Urinary bladder (tissue), 4 donors: ENCODE data around the gene NAP1L3. TPM values are rescaled to one million over a fixed set of nuclear protein-coding genes. Genes with fewer than 3 reads are reported as not detected.

ENCODE experiments used
- DNase-seq: peaks from one replicate; pipeline ENCODE4 v3.0.0-alpha.2; 2015; ENCODE audit errors: extremely low spot score
- H3K27ac ChIP-seq: one replicate; pipeline ENCODE4 v1.5.1; 2013; ENCODE audit warnings: low read depth, mild to moderate bottlenecking, moderate library complexity
- H3K36me3 ChIP-seq: one replicate; pipeline ENCODE4 v1.6.1; 2013; ENCODE audit warnings: mild to moderate bottlenecking, moderate library complexity; ENCODE audit not compliant: insufficient read depth
- H3K4me1 ChIP-seq: one replicate; pipeline ENCODE4 v1.6.1; 2013; ENCODE audit warnings: mild to moderate bottlenecking, moderate library complexity; ENCODE audit not compliant: insufficient read depth
- H3K4me3 ChIP-seq: one replicate; pipeline ENCODE4 v1.5.1; 2013; ENCODE audit warnings: low read depth, low read length
- WGBS: extraction: QIAGEN DNeasy Blood & Tissue Kit; methylation state at CpG from one replicate; pipeline ENCODE4 v1.1.7; 2013; 5-methylcytosine and 5-hydroxymethylcytosine counted together
- polyA plus RNA-seq: library from polyadenylated mRNA; stranded (reverse); fragments of 200-250 nt; gene quantifications from one replicate; pipeline ENCODE4 v1.2.3, GENCODE V29; 2013
- total RNA-seq: library from RNA; depleted of rRNA; stranded (reverse); fragments of >200 nt; gene quantifications from one replicate; pipeline ENCODE4 v1.2.3, GENCODE V29; 2014
- donor health status: healthy with polysubstance abuse.
- donor health status: healthy.

NAP1L3 gene, protein sequence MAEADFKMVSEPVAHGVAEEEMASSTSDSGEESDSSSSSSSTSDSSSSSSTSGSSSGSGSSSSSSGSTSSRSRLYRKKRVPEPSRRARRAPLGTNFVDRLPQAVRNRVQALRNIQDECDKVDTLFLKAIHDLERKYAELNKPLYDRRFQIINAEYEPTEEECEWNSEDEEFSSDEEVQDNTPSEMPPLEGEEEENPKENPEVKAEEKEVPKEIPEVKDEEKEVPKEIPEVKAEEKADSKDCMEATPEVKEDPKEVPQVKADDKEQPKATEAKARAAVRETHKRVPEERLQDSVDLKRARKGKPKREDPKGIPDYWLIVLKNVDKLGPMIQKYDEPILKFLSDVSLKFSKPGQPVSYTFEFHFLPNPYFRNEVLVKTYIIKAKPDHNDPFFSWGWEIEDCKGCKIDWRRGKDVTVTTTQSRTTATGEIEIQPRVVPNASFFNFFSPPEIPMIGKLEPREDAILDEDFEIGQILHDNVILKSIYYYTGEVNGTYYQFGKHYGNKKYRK
- total RNA-seq (25.2 TPM), polyA plus RNA-seq (6.4 TPM)

DNA sequence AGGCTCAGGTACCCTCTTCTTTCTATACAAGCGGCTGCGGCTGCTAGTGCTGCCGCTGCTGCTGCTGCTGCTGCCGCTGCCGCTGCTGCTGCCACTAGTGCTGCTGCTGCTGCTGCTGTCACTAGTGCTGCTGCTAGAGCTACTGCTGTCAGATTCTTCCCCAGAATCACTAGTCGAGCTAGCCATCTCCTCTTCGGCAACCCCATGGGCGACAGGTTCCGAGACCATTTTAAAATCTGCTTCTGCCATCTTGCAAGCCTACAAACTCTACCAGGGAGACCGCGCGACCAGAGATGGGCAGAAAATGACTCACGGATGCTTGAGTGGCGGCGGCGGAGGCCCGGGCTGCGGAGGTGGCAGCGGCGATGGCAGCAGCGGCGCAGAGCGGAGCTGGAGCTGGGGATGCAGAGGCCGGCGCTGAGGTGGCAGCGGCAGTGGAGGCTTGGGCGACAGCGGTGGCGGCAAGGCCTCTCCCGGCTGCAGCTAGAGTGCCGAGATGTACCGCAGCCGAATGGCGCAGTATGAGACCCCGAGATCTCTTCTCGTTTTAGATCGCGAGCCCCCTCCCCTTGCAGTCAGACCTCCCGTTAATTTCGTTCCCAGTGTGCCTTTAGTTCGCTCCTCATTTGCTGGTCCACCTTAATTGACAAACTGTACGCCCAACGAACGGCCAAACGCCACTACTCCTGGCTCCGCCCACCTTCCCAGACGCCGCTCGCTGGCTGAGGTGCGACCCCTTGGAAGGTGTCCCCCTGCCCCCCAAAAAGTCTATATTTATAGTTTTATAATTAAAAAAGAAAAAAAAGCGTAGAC lies at the start of gene NAP1L3:
Gene NAP1L3, minus strand, starts transcription at position 523 of the 813 bp plus-strand sequence. Its CDS starts 274 bp downstream, at position 249.
- DNase-seq = peak; percentile 67
- Histone ChIP-seq H3K4me3 (peak within 1 kb of the TSS; percentile 54), H3K36me3 (no peaks in the 10 kb centered on the region), H3K4me1 (no peaks in the 10 kb centered on the region), H3K27ac (no peak within 1 kb of the TSS)
- under 1% methylated on average over 51 of the region's 51 CpGs for WGBS

- H3K4me1 ChIP-seq = no peaks in the 10 kb centered on the region
- DNase-seq = no peak
- no peak overlapping the region for H3K27ac ChIP-seq
- 75% methylated on average over 4 of the region's 4 CpGs for WGBS
- H3K4me3 ChIP-seq = no peak overlapping the region
- no peaks in the 10 kb centered on the region for H3K36me3 ChIP-seq
These were observed 37.7 kb upstream of the NAP1L3 start for GRCh38 chrX:93711076-93711475.

DNA sequence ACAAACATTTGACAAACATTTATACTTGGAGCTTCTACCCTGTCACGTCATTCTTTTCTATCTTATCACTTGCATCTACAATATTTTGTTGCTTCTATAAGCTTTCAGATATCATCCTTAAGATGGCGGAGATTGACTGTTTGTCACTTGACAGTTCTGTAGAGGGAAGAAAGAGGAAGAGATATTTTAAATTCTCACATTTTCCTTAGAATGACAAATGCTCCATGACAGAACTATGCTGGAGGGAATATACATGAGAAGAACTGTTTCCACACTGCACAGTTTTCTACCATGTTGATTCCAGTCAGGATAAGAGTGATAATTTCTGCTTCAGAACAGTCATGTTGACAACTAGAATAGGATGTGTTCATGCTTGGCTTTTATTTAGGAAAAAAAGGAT lies 30.3 kb upstream of the NAP1L3 start:
- no peaks in the 10 kb centered on the region for H3K4me1 ChIP-seq
- H3K36me3 ChIP-seq = no peaks in the 10 kb centered on the region
- 78% methylated on average over 2 of the region's 2 CpGs for WGBS
- no peak for DNase-seq
- H3K4me3 ChIP-seq = no peak overlapping the region
- H3K27ac ChIP-seq = no peak overlapping the region

DNA sequence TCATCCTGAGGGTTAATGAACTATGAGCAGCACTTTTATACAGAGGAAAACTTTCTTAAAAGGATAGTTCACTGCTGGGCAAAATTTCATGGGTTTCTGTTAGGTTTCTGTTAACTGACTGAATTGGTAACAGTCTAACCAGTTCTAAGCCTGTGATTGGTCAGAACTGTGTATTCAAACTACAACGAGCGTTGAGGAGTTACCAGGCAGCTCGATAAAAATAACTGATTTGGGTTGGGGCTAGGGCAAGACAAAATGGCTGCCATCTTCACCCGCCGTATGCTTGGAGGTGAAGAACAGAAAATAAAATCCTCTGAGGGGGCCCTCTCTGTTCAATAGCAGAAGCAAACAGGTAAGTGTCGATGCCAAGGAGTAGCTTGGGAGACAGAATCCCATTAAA lies 22.6 kb upstream of the NAP1L3 start:
- no peak for DNase-seq
- no peak overlapping the region for H3K4me3 ChIP-seq
- no peaks in the 10 kb centered on the region for H3K4me1 ChIP-seq
- 92% methylated on average over 6 of the region's 6 CpGs for WGBS
- H3K36me3 ChIP-seq = no peaks in the 10 kb centered on the region
- no peak overlapping the region for H3K27ac ChIP-seq

DNA sequence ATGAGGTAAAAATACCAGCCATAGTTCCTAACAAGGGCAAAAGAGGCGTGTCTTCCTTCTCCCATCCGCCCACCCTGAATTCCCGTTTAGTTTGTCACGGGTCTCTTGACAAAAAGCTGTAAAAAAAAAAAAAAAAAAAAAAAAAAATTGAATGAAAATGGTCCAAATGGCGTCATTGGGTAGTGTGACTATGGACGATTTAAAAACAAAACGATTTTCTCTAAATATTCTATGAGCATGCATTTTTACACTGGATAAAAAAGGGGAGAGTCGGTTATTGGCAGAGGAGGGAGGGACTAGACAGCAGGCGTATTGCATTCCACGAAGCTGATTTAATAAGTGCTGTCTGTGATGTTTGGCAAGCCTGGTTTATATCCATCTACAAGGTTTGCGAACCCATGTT lies 492 bp upstream of the NAP1L3 start, which contains the start of gene FAM133A:
Gene FAM133A, plus strand, starts transcription at position 338 of the 403 bp plus-strand sequence. CDS start 35,214 bp downstream, outside the sequence.
- no peak within 1 kb of the TSS for H3K27ac ChIP-seq
- DNase-seq = peak; percentile 35
- peak within 1 kb of the TSS; percentile 54 for H3K4me3 ChIP-seq
- WGBS = 1% methylated on average over 11 of the region's 11 CpGs
- no peaks in the 10 kb centered on the region for H3K36me3 ChIP-seq
- no peaks in the 10 kb centered on the region for H3K4me1 ChIP-seq

GRCh38 chrX:93660575-93660974 lies 12.8 kb downstream of the NAP1L3 start:
- no peak overlapping the region for H3K4me3 ChIP-seq
- DNase-seq = no peak
- H3K27ac ChIP-seq = no peak overlapping the region
- H3K4me1 ChIP-seq = no peaks in the 10 kb centered on the region
- 90% methylated on average over 7 of the region's 7 CpGs for WGBS
- no peaks in the 10 kb centered on the region for H3K36me3 ChIP-seq

GRCh38 chrX:93649381-93649780 lies 24.0 kb downstream of the NAP1L3 start:
- no peaks in the 10 kb centered on the region for H3K4me1 ChIP-seq
- no peak for DNase-seq
- H3K27ac ChIP-seq = no peak overlapping the region
- 85% methylated on average over 1 of the region's 1 CpG for WGBS
- H3K4me3 ChIP-seq = no peak overlapping the region
- H3K36me3 ChIP-seq = no peaks in the 10 kb centered on the region

DNA sequence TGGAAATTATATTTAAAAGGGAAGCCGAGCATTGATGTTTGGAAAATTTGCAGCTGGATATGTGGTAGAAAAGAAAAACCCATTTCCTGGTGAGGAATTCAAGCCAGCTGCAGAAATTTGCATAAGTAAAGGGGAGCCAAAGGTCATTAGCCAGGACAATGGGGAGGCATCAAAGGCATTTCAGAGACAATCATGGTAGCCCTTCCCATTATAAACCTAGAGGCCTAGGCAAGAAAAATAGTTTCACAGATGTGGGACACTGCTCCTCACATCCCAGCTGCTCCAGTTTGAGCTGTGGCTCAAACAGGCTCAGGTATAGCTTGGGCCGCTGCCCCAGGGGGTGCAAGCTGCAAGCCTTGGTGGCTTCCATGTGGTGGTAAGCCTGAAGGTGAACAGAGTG lies 35.8 kb downstream of the NAP1L3 start:
- no peak overlapping the region for H3K4me3 ChIP-seq
- WGBS = 90% methylated on average over 2 of the region's 2 CpGs
- H3K36me3 ChIP-seq = no peaks in the 10 kb centered on the region
- H3K4me1 ChIP-seq = no peaks in the 10 kb centered on the region
- DNase-seq = no peak
- H3K27ac ChIP-seq = no peak overlapping the region

Other genes starting within 250 kb of the NAP1L3 start
- 1.5 TPM for gene FAM133A, start 628 bp upstream of the NAP1L3 start, total RNA-seq
- 0.04 TPM for gene FAM133A, start 628 bp upstream of the NAP1L3 start, polyA plus RNA-seq